ENCODE data around the gene SULT1C2.
"Not testable (repeated sequence)": the region's sequence is repeated elsewhere in the genome, so short reads cannot be mapped to it uniquely, and the experiment has no call there.

Gene SULT1C2

DNA sequence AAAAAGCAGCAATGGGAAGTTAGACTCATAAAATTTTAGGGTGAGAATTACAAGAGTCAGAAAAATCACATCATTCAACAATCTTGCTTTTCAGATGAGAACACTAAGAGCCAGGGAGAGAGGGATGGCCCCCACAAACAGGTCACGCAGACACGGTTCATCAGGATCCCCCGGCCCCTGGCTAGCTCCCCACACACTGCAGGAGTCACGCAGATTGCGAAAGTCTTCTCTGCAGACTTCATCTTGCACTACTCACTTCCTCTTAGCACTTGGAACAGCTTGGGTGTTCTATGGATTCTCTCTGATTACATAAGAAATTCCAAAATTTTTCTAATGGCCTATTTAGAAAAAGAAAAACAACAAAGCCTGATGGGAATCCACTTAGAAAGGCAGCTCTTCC, 21.6 kb upstream of the SULT1C2 start:
- Histone ChIP-seq H3K27me3 (ENCODE audit: insufficient read depth, low read length) (no peaks in the 10 kb centered on the region), H3K27ac (ENCODE audit: low read depth, low read length) (no peak overlapping the region), H3K9me3 (ENCODE audit: insufficient read depth, low read depth, low read length) (peaks cover 9% of the 10 kb centered on the region; the same call in 1 of the 2 replicates), H3K4me3 (ENCODE audit: low read length) (no peak overlapping the region), H3K36me3 (ENCODE audit: insufficient read depth, low read length) (no peaks in the 10 kb centered on the region), H3K9ac (ENCODE audit: low read depth, low read length) (no peak overlapping the region), H3K4me1 (ENCODE audit: insufficient read depth, low read length) (no peaks in the 10 kb centered on the region)
- WGBS: 96% methylated on average over 5 of the region's 5 CpGs

DNA sequence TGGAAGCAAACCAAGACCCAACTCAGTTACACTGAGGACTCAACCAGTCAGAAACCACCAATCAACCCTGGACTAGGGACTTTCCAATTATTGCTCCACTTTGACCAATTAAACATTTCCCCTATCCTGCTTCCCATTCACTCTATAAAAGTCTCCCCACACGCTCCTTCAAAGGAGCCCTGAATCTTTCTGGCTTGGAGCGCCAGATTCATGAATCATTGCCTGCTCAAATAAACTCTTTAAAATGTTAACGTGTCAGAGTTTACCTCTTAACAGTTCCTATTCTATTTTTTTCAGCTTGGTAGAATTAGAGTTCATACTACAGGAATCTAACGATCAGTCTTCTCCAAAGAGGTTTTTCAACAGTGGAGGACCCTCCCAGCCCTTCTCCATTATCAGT, 20.7 kb upstream of the SULT1C2 start:
- H3K27ac ChIP-seq (ENCODE audit: low read depth, low read length): no peak overlapping the region
- no peaks in the 10 kb centered on the region for H3K36me3 ChIP-seq (ENCODE audit: insufficient read depth, low read length)
- 0 out of 2 replicates have a peak, but pooled peaks cover 3% of the 10 kb centered on the region for H3K9me3 ChIP-seq (ENCODE audit: insufficient read depth, low read depth, low read length)
- H3K4me1 ChIP-seq (ENCODE audit: insufficient read depth, low read length): no peaks in the 10 kb centered on the region
- 78% methylated on average over 4 of the region's 4 CpGs for WGBS
- no peak overlapping the region for H3K4me3 ChIP-seq (ENCODE audit: low read length)
- H3K9ac ChIP-seq (ENCODE audit: low read depth, low read length): no peak overlapping the region
- no peaks in the 10 kb centered on the region for H3K27me3 ChIP-seq (ENCODE audit: insufficient read depth, low read length)

DNA sequence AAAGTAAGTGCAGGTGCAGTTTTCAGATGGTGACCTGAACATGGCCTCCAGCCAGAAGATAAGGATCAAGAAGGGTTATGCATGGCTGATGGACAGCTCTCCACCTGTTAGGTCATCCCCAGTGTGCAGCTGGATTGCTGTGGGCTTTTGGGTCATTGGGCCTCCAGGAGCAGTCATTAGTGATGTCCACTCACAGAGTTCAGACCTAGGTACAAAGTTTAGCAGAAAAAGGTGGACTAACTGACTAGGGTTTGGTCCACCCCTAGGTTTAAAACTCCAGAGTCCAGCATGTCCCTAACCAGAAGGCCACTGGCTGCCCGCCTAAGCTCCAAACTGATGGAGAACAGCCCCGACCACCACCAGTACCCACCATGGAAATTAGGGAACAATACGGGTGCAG, 18.3 kb upstream of the SULT1C2 start:
- no peaks in the 10 kb centered on the region for H3K36me3 ChIP-seq (ENCODE audit: insufficient read depth, low read length)
- no peak overlapping the region for H3K9ac ChIP-seq (ENCODE audit: low read depth, low read length)
- no peak overlapping the region for H3K27ac ChIP-seq (ENCODE audit: low read depth, low read length)
- no peak overlapping the region for H3K4me3 ChIP-seq (ENCODE audit: low read length)
- H3K9me3 ChIP-seq (ENCODE audit: insufficient read depth, low read depth, low read length): no peaks in the 10 kb centered on the region
- WGBS: 73% methylated on average over 3 of the region's 3 CpGs
- no peaks in the 10 kb centered on the region for H3K27me3 ChIP-seq (ENCODE audit: insufficient read depth, low read length)
- H3K4me1 ChIP-seq (ENCODE audit: insufficient read depth, low read length): no peaks in the 10 kb centered on the region

GRCh38 chr2:108270768-108271506, 17.8 kb upstream of the SULT1C2 start:
- no peaks in the 10 kb centered on the region for H3K4me1 ChIP-seq (ENCODE audit: insufficient read depth, low read length)
- H3K27ac ChIP-seq (ENCODE audit: low read depth, low read length): no peak overlapping the region
- 81% methylated on average over 5 of the region's 5 CpGs for WGBS

DNA sequence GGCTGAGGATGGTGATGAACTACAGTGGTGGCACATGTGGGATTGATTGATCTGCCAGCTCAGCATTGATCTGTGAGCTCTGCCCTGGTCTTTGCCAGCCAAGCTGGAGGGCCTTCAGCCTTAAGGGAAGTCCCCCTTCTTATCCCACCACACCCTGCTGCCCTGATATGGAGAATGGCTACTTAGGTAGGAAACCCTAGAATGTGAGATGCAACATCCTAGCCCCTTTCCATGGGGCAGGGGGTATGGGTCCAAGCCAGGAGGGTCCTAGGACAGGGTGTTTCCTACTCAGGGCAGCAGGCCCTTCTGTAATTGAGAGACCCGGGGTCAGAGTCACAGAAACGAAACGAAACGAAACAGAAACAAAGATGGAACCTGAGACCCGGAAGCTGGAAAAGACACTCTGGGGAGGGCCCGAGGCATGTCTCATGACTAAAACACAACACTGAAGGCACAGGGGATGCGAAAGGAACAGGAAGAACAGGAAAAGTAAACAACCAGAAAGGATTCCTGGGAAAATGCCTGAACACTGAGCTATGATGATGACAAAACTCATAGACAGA, 16.9 kb upstream of the SULT1C2 start:
- Histone ChIP-seq H3K4me3 (ENCODE audit: low read length) (no peak overlapping the region), H3K36me3 (ENCODE audit: insufficient read depth, low read length) (no peaks in the 10 kb centered on the region), H3K27ac (ENCODE audit: low read depth, low read length) (no peak overlapping the region), H3K9ac (ENCODE audit: low read depth, low read length) (no peak overlapping the region), H3K27me3 (ENCODE audit: insufficient read depth, low read length) (no peaks in the 10 kb centered on the region), H3K4me1 (ENCODE audit: insufficient read depth, low read length) (no peaks in the 10 kb centered on the region), H3K9me3 (ENCODE audit: insufficient read depth, low read depth, low read length) (no peaks in the 10 kb centered on the region)
- WGBS: 93% methylated on average over 7 of the region's 7 CpGs

More at GRCh38 chr2:108270768-108271506, 17.8 kb upstream of the SULT1C2 start:
- Histone ChIP-seq H3K9ac (ENCODE audit: low read depth, low read length) (no peak overlapping the region), H3K4me3 (ENCODE audit: low read length) (no peak overlapping the region), H3K36me3 (ENCODE audit: insufficient read depth, low read length) (no peaks in the 10 kb centered on the region), H3K9me3 (ENCODE audit: insufficient read depth, low read depth, low read length) (no peaks in the 10 kb centered on the region), H3K27me3 (ENCODE audit: insufficient read depth, low read length) (no peaks in the 10 kb centered on the region)

- WGBS: 80% methylated on average over 1 of the region's 2 CpGs
- H3K9me3 ChIP-seq (ENCODE audit: insufficient read depth, low read depth, low read length): no peaks in the 10 kb centered on the region
- no peaks in the 10 kb centered on the region for H3K36me3 ChIP-seq (ENCODE audit: insufficient read depth, low read length)
- no peaks in the 10 kb centered on the region for H3K4me1 ChIP-seq (ENCODE audit: insufficient read depth, low read length)
- no peak overlapping the region for H3K9ac ChIP-seq (ENCODE audit: low read depth, low read length)
- no peak overlapping the region for H3K4me3 ChIP-seq (ENCODE audit: low read length)
- H3K27me3 ChIP-seq (ENCODE audit: insufficient read depth, low read length): no peaks in the 10 kb centered on the region
- no peak overlapping the region for H3K27ac ChIP-seq (ENCODE audit: low read depth, low read length)
Observed at GRCh38 chr2:108278631-108279030, 10.1 kb upstream of the SULT1C2 start.

- Histone ChIP-seq H3K27ac (ENCODE audit: low read depth, low read length) (no peak overlapping the region), H3K27me3 (ENCODE audit: insufficient read depth, low read length) (no peaks in the 10 kb centered on the region), H3K9me3 (ENCODE audit: insufficient read depth, low read depth, low read length) (no peaks in the 10 kb centered on the region), H3K4me1 (ENCODE audit: insufficient read depth, low read length) (no peaks in the 10 kb centered on the region), H3K9ac (ENCODE audit: low read depth, low read length) (no peak overlapping the region), H3K4me3 (ENCODE audit: low read length) (no peak overlapping the region), H3K36me3 (ENCODE audit: insufficient read depth, low read length) (no peaks in the 10 kb centered on the region)
- 89% methylated on average over 5 of the region's 5 CpGs for WGBS
Observed at GRCh38 chr2:108279468-108279867, 9.2 kb upstream of the SULT1C2 start.

DNA sequence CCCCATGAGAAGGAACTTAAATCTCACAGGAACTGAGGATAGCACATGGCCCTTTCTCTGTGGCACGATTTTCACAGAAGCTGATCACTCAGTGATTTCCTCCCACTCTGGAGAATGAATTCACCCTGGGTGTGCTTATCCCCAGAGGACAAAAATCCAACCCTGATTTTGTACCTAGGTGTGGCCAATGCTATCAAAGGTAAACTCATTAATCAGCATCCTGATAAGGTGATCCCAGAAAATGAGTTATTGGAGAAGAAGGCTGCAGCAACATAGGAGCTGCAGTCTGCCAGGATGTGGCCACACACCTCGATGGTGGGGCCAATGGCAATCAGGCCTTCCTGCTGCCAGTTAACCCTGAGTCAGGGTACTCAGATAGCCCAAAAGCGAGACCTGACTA, 8.2 kb upstream of the SULT1C2 start:
- Histone ChIP-seq H3K4me1 (ENCODE audit: insufficient read depth, low read length) (no peaks in the 10 kb centered on the region), H3K27ac (ENCODE audit: low read depth, low read length) (no peak overlapping the region), H3K36me3 (ENCODE audit: insufficient read depth, low read length) (no peaks in the 10 kb centered on the region), H3K4me3 (ENCODE audit: low read length) (no peak overlapping the region), H3K9me3 (ENCODE audit: insufficient read depth, low read depth, low read length) (no peaks in the 10 kb centered on the region), H3K9ac (ENCODE audit: low read depth, low read length) (no peak overlapping the region), H3K27me3 (ENCODE audit: insufficient read depth, low read length) (no peaks in the 10 kb centered on the region)
- WGBS: 87% methylated on average over 3 of the region's 3 CpGs

- 91% methylated on average over 7 of the region's 7 CpGs for WGBS
- not testable (repeated sequence) for H3K27ac ChIP-seq (ENCODE audit: low read depth, low read length); H3K27me3 ChIP-seq (ENCODE audit: insufficient read depth, low read length)
Observed at GRCh38 chr2:108284566-108284965, 4.1 kb upstream of the SULT1C2 start.

DNA sequence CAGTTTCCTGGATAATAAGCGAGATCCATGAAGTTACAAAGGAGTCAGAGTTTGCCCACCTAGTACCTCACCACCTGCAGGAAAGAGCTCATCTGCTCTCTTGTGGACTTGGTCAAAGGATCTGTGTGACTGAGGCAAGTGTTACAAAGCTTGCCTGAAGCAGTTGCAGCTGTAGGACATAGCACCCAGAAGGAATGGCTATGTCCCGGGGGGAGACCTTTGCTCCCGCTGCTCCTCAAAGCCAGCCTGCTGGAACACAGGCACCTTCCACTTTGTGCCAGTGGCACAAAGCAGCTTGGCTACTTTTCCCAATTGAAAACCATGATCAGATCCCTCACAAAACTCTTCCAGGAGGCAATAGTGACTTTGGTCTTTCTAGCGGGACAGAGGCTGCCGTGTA, 3.1 kb upstream of the SULT1C2 start:
- no peaks in the 10 kb centered on the region for H3K36me3 ChIP-seq (ENCODE audit: insufficient read depth, low read length)
- no peaks in the 10 kb centered on the region for H3K9me3 ChIP-seq (ENCODE audit: insufficient read depth, low read depth, low read length)
- no peak overlapping the region for H3K27ac ChIP-seq (ENCODE audit: low read depth, low read length)
- H3K9ac ChIP-seq (ENCODE audit: low read depth, low read length): no peak overlapping the region
- H3K27me3 ChIP-seq (ENCODE audit: insufficient read depth, low read length): no peaks in the 10 kb centered on the region
- no peak overlapping the region for H3K4me3 ChIP-seq (ENCODE audit: low read length)
- peaks cover 17% of the 10 kb centered on the region for H3K4me1 ChIP-seq (ENCODE audit: insufficient read depth, low read length)
- 94% methylated on average over 5 of the region's 5 CpGs for WGBS

More at GRCh38 chr2:108284566-108284965, 4.1 kb upstream of the SULT1C2 start:
- H3K4me1 ChIP-seq (ENCODE audit: insufficient read depth, low read length): peaks cover 17% of the 10 kb centered on the region
- H3K36me3 ChIP-seq (ENCODE audit: insufficient read depth, low read length); H3K9me3 ChIP-seq (ENCODE audit: insufficient read depth, low read depth, low read length); H3K4me3 ChIP-seq (ENCODE audit: low read length); H3K9ac ChIP-seq (ENCODE audit: low read depth, low read length): not testable (repeated sequence)

- Histone ChIP-seq H3K4me3 (ENCODE audit: low read length) (no peak overlapping the region), H3K27me3 (ENCODE audit: insufficient read depth, low read length) (no peaks in the 10 kb centered on the region), H3K36me3 (ENCODE audit: insufficient read depth, low read length) (no peaks in the 10 kb centered on the region), H3K4me1 (ENCODE audit: insufficient read depth, low read length) (peaks cover 17% of the 10 kb centered on the region), H3K27ac (ENCODE audit: low read depth, low read length) (no peak overlapping the region), H3K9me3 (ENCODE audit: insufficient read depth, low read depth, low read length) (no peaks in the 10 kb centered on the region), H3K9ac (ENCODE audit: low read depth, low read length) (no peak overlapping the region)
- 93% methylated on average over 2 of the region's 2 CpGs for WGBS
Observed at GRCh38 chr2:108287169-108287568, 1.5 kb upstream of the SULT1C2 start.
